Gastroesophageal sphincter (tissue), 3 donors: Measurements from ENCODE around the gene KIAA1191.

ENCODE experiments used
- EP300 ChIP-seq: sonication (generic); formaldehyde crosslinking; IDR thresholded peaks from one replicate; pipeline ENCODE4 v1.6.1; 2017; ENCODE audit warnings: antibody characterized with exemption, mild to moderate bottlenecking
- POLR2A ChIP-seq, 2 donors: fragments of 450-650 bp; IDR thresholded peaks; one replicate each; pipeline ENCODE4 v1.6.1; 2017; ENCODE audit warnings: antibody characterized with exemption in 2 of 2, mild to moderate bottlenecking in 2 of 2, moderate library complexity in 1 of 2
- TF ChIP-seq, protein P1 (sequence below), 4 experiments: fragments of 200-600 bp in 2 of 4; fragments of 450-650 bp in 2 of 4; sonication (generic) in 1 of 4; IDR thresholded peaks; one replicate each; pipeline ENCODE4 v1.5.1; 2017 to 2019; ENCODE audit warnings: antibody characterized with exemption in 4 of 4, mild to moderate bottlenecking in 2 of 4, moderate library complexity in 2 of 4

DNA sequence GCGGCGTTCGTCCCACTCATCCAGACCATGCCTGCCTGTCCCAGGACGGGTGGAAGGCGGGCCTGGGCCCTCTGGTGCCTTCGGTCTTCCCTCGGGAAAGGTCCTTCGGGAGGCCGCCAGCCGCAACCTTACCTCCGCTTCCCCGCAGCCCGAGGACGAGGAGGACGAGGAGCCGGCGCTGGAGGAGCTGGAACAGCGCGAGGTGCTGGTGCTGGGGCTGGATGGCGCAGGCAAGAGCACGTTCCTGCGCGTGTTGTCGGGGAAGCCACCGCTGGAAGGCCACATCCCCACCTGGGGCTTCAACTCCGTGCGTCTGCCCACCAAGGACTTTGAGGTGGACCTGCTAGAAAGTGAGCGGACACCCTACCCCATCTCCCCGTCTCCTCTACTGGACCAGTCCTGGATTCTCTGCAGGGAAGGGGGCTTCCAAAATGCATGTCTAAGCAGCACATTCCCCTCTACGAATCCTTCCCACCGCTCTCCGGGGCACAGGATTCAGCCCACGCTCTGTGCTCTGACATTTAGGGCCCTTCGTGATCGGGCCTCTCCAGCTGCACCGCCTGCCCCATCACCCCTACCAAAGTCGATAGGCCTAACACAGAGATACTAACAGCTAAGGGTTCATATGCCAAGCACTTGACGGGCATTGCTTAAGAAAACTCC is 4.8 kb upstream of the KIAA1191 start:
- TF ChIP-seq, protein P1, sequence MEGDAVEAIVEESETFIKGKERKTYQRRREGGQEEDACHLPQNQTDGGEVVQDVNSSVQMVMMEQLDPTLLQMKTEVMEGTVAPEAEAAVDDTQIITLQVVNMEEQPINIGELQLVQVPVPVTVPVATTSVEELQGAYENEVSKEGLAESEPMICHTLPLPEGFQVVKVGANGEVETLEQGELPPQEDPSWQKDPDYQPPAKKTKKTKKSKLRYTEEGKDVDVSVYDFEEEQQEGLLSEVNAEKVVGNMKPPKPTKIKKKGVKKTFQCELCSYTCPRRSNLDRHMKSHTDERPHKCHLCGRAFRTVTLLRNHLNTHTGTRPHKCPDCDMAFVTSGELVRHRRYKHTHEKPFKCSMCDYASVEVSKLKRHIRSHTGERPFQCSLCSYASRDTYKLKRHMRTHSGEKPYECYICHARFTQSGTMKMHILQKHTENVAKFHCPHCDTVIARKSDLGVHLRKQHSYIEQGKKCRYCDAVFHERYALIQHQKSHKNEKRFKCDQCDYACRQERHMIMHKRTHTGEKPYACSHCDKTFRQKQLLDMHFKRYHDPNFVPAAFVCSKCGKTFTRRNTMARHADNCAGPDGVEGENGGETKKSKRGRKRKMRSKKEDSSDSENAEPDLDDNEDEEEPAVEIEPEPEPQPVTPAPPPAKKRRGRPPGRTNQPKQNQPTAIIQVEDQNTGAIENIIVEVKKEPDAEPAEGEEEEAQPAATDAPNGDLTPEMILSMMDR (IDR thresholded peaks at IDR 0.05) = no peak
- TF ChIP-seq EP300 (no peak), POLR2A (IDR thresholded peaks at IDR 0.05) (no peak)
